Cortex of kidney (tissue), 1 donor: Measurements from ENCODE around the gene SCN2B.

Source experiments
- DNase-seq: peaks from one replicate; lab custom pipeline; 2025; lab: John Stamatoyannopoulos, UW

Gene SCN2B

DNA sequence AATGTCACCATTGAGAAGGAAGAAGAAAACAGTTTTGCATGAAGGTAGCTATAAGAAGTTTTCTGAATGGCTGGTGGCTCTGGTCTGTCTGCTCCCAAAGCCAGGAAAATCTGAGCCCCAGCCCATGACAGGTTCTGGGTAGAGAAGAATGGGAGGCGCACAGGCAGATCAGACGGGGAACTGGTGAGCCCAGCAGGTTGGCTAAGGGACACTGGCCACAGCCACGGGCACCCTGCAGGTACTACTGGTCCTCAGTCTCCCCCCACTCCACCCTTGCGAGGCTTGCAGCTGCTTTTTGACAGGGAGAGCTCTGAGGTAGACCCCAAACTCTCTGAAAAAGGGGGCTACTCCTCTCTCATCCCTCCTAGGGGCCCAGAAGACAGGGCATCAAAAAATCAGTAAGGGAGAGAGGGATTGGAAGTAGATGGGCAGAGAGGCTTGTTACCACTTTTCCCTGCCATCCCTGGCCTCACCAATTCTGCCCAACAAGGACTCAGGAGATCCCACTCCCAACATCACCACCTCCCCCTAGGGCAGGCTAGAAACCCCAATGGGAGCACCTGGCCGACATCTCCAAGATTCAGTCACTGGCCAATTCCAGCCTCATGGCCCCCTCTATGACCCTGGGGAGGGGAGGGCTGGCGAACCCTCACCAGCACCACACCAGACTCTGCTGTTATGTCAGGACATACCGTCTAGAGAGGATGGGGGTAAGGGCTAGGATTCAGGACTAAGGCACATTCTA, 41.2 kb downstream of the SCN2B start:
- no peak for DNase-seq

DNA sequence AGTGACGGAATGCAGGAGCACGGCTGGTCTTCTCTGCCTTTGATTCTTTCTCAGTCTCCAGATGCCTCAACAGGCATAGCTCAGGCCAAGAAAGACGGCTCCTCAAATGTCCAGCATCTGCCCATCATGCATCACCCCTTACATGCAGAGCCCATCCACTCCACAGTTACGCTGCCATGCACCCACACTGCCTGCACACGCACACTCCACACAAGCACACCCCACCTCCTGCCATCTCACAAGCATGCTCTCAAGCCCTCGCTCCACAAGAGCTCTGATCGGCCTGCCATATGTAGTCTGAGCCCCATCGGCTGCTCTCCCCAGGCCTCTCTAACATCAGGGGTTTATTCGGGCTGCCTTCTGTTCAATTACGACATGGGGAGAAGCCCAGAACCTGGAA, 42.6 kb downstream of the SCN2B start:
- DNase-seq: no peak

DNA sequence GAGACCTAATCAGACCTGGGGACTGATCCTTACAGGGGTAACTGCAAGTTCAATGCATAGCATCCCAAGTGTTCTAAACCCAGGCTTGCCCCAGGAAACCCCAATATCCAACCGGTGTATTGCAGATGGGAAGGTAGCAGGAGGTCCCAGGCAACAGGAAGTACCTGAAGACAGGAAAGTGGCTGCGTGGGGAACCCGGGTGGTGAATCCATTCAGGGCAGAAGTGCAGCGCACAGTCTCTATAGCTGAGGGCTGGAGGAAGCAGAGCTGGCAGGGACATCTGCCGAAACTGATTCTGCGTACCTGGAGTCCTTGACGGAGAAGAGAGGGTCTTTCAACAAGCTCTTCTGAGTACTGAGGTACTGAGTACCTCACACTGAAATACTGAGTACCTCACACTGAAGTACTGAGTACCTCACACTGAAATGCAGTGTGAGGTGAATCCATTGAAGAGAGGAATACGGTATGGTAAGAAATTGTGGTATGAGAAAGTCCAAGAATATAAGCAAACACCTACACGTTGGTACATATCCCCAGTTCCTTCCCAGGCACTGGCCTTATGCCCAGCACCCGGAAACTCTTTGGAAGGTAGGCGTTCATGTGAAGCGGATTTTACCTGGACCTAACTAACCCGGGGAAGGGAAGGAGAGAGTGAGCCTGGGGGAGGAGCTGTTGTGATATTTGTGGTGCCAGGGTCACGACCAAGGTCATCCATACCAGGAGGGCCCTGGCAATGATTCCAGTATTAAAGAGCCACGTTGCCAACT, 43.9 kb downstream of the SCN2B start:
- DNase-seq: no peak

DNA sequence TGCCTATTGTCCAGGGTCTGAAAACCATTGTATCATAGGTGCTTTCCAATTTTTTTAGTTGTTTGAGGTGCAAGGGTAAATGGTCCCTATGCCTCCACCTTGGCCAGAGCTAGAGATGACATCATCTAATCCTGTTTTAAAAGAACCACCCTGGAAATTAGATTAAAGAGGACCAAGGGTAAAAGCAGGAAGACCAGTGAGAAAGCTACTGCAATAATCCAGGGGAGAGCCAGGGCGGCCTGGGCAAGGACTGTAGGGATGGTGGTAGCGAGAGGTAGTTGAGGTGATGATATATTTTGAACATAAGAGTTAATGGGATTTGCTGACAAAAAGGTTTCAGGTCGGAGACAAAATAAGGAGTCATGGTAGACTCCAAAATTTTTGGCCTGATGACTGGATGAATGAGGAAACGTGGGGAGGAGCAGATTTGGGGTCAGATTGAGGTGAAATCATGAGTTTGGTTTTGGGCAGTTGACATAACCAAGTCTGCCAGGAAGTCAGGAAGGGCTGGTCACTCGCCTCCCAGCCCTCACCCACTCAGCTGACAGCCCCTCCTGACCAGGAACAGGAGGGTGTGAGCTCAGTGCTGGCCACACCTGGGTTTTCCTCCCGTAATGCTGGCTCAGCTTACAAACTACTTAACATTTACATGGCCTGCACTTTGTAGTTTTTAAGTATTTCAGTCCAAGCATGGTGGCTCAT, 46.8 kb downstream of the SCN2B start:
- no peak for DNase-seq

DNA sequence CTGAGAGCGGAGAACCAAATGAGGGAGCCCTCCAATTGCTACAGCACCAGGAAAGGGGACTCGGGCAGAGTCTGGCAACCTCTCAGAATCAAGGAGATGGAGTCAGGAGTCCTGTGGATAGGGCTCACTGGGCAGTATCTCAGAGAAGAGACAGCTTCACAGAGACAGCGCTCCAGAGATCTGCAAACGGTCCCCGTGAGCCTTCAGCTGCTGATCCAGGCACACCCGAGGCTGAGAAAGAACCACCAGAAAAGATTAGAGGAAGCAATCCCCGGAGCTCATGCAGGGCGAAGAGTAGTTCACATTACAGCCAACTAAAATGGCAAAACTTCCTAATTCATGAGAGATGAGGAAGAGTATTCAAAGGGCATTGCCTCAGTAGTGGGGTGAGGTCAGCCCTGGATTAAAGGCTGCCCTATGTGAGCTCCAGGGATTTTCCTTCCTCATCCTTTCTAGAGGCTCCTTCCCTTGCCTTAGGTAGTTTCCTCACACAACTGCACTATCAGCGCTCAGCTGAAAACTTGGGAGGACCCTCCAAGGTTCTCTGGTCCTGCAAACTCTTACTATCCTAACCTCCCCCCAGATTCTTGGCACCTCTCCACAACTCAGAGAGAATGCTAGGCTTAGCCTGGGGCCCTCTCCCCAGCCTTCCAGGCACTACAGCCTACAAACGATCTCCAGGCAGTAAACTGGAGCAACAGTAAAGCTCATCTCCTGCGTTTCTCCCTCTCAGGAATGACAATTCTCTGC, 47.5 kb downstream of the SCN2B start:
- no peak for DNase-seq

DNA sequence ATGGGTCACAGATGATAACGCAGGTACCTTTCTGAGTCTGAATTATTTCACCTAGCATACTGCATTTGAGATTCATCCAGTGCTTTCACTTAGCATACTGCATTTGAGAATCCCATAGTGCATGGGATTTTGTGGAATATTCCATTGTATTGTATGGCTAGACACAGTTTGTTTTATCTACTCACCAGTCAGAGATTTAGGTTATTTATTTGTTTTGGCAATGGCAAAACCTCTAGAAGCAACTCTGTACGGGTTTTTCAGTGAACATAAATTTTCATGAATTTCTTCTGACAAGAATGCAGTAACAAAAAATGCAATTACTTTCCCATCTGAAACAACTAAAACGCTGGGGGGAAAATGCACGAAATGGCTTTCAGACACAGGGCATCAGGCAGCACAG, 48.1 kb downstream of the SCN2B start:
- DNase-seq: no peak

DNA sequence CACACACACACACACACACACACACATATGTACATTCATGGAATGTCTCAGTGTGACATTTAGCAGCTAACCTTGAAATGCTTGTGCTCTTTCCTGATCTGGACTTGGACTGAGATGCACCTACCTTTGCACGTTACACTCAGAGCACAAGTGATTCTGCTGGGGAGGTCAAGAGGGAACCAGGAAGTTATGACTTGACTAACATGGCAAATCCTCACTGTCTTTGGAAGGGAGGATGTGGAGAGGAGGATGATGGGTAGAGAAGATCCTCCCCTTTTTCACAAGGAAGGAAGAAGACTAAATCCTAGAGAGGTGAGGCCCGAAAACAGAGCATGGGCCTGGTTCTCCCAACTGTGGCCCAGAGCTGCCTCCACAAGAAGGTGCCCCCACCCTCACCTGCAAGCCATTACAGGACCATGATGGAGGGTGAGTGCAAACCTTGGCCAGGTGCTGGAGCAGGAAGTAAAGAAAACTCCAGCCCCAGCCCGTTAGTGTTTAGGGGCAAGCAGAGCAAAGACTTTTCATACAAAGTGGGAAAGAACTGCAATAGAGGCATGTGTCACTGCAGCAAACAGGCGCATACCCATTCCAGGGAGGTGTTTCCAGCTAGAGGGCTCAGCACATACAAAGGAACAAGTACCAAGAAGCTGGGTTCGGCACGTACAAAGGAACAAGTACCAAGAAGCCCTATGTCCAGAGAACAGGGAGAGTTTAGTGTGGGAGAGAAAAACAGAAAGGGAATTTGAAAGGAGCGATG, 50.2 kb downstream of the SCN2B start:
- DNase-seq: no peak

DNA sequence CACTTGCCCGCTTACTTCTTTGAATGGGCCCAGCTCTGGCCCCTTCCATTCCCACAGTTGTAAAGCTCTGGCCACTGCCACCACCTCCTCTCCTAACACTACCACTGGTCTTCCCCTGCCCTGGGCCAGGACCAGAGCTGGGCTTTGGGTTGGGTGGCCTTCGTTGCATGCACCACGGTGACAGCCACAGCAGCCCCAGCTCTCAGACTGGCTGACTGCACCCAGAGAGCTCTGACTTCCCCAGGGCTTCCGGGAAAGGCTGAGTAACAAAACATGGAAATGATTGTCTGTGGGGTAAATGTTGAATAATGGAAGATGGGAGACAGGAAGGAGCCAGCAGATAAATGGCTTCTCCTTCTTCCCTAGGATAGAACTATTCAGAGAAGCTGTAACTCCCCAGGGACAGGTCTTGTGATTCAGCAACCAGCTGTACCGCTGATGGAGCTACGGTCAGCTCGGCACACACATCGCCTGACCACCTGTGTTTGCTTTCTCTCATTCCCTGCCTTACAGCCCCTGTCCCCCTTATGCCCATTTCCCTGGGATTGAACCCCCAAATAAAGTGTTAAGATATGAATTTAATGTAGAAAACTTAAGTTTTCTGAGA, 51.4 kb downstream of the SCN2B start:
- DNase-seq: no peak

DNA sequence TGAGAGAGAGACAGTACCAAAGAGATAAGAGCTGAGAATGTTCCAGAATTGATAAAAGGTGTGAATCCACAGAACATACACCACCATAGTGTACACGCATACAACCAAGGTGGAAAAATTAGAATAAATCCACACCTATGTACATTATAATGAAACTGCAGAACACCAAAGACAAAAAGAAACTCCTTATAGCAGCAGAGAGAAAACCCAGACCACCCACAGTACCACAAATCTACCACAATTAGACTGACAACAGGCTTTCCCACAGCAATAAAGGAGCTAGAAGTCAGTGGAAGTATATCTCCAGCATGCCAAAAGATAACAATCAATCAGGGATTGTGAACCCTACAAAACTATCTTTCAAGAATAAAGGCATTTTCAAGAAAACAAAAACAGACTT, 55.6 kb downstream of the SCN2B start:
- no peak for DNase-seq

DNA sequence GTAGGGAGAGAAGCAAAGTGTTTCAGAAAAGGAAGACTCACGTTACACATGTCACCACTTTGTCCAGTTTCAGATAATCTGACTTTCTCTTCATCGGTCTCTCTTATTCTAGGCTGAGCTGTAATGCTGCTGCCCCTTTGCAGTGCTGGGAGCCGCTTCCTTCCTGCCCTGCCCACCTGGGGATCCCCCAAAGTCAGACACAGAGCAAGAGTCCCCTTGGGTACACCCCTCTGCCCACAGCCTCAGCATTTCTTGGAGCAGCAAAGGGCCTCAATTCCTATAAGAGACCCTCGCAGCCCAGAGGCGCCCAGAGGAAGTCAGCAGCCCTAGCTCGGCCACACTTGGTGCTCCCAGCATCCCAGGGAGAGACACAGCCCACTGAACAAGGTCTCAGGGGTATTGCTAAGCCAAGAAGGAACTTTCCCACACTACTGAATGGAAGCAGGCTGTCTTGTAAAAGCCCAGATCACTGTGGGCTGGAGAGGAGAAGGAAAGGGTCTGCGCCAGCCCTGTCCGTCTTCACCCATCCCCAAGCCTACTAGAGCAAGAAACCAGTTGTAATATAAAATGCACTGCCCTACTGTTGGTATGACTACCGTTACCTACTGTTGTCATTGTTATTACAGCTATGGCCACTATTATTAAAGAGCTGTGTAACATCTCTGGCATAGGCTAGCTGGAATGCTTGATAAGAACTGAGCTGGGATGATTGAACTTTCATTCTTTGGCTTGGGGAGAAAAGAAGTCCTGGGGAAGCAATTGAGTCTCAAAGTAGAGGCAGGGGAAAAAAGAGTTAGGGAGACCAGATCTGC, 58.4 kb downstream of the SCN2B start:
- DNase-seq: no peak

DNA sequence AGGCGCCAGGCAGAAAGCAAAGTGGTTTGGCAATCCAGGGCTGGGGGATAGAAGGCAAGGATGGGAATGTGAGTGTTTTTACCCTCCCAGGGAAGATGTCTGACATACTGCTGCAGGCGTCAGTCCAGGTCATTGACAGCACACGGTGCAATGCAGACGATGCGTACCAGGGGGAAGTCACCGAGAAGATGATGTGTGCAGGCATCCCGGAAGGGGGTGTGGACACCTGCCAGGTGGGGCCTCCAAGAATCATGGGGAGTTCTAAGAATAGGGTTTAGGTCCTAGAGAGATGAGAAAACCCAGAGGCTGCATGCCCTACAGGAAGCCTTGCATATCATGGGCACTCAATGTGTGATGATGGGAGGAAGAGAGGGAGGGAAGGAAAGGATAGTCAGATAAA, 61.4 kb downstream of the SCN2B start:
- DNase-seq: no peak

DNA sequence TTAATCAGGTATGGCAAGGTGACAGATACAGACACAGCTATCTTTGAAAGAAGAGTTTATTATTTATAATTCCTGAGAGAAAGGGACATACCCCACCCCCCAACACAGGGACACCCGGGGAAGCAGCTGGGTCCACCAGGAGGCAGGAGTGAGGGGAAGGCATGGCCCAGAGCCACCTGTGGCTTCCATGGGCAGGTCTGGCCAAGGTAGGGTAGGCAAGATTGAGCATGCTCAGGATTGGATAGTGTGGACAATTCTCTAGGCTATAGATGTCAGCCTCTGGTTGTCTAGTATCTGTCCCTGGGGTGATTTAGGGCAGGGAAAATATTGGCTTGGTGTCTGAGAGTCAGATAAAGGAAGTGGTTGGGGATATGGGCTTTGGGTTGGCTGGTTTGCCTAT, 62.2 kb downstream of the SCN2B start:
- no peak for DNase-seq

DNA sequence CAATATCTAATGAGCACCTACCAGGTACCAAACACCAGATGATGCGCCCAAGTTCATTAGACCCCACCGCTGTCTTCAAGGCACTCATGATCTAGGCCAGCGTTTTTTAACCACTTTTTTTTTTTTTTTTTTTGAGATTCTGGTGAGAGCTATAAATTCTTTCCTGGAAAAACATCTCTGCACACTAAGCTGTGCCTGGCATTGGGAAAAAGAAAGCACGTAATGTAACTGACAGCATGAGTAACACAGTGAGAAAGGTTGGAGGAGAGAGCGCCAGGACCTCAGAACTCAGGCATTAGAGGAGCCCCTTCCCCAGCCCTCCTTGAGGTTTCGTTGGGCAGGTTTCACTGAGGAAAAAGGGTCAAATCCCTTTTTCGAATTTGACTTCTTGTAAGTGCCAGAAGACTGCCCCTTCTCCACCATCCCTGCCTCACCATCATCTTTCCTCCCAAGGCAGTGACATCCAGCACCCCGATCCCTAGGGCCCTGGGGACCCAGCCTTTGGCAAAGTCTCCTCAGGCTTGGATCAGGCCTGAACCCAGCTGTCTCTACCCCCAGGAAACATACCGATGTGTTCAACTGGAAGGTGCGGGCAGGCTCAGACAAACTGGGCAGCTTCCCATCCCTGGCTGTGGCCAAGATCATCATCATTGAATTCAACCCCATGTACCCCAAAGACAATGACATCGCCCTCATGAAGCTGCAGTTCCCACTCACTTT, 63.6 kb downstream of the SCN2B start:
- no peak for DNase-seq
